Osteocyte (in vitro differentiated cells): Measurements from ENCODE around the gene IGSF21. TPM values are rescaled to one million over a fixed set of nuclear protein-coding genes. Genes with fewer than 3 reads are reported as not detected.

Experiments used
- DNase-seq: peaks from one replicate; pipeline ENCODE4 v3.0.0; 2021; ENCODE audit warnings: mixed read lengths; ENCODE audit not compliant: unreplicated experiment; ENCODE audit errors: extremely low spot score
- H3K27ac Mint-ChIP-seq: one replicate; pipeline ENCODE4 v1.8.0; 2021; ENCODE audit warnings: mild to moderate bottlenecking, mixed read lengths; ENCODE audit not compliant: unreplicated experiment
- H3K27me3 Mint-ChIP-seq: one replicate; pipeline ENCODE4 v1.8.0; 2021; ENCODE audit warnings: mixed read lengths; ENCODE audit not compliant: unreplicated experiment
- H3K36me3 Mint-ChIP-seq: one replicate; pipeline ENCODE4 v1.8.0; 2021; ENCODE audit warnings: mixed read lengths; ENCODE audit not compliant: unreplicated experiment
- H3K4me1 Mint-ChIP-seq: one replicate; pipeline ENCODE4 v1.8.0; 2021; ENCODE audit warnings: mixed read lengths; ENCODE audit not compliant: unreplicated experiment
- H3K4me3 Mint-ChIP-seq: one replicate; pipeline ENCODE4 v1.8.0; 2021; ENCODE audit warnings: mild to moderate bottlenecking, moderate library complexity, mixed read lengths; ENCODE audit not compliant: unreplicated experiment
- H3K9me3 Mint-ChIP-seq: one replicate; pipeline ENCODE4 v1.8.0; 2021; ENCODE audit warnings: mixed read lengths; ENCODE audit not compliant: unreplicated experiment
- CTCF ChIP-seq: fragments of 200-600 bp; sonication (generic); IDR thresholded peaks from 2 replicates; pipeline ENCODE4 v1.5.0; 2021; ENCODE audit warnings: antibody characterized with exemption, mild to moderate bottlenecking, moderate library complexity
- total RNA-seq: library from RNA; stranded (reverse); gene quantifications from 2 replicates; pipeline ENCODE4 v1.2.1, GENCODE V29; 2021

Gene IGSF21
- total RNA-seq, 1 donor from 2014 or later: not detected

GRCh38 chr1:18282851-18283600 is 175.4 kb downstream of the IGSF21 start:
- Mint-ChIP-seq H3K4me3 (no peak overlapping the region), H3K4me1 (no peaks in the 10 kb centered on the region), H3K27me3 (no peaks in the 10 kb centered on the region), H3K27ac (no peak overlapping the region), H3K9me3 (no peaks in the 10 kb centered on the region), H3K36me3 (no peaks in the 10 kb centered on the region)
- DNase-seq: no peak
- no peak for TF ChIP-seq CTCF

GRCh38 chr1:18283601-18284385 is 176.2 kb downstream of the IGSF21 start:
- Mint-ChIP-seq H3K36me3 (no peaks in the 10 kb centered on the region), H3K4me1 (no peaks in the 10 kb centered on the region), H3K27me3 (no peaks in the 10 kb centered on the region), H3K27ac (no peak overlapping the region), H3K9me3 (no peaks in the 10 kb centered on the region), H3K4me3 (no peak overlapping the region)
- DNase-seq: no peak
- no peak for TF ChIP-seq CTCF

- Mint-ChIP-seq H3K9me3 (no peaks in the 10 kb centered on the region), H3K4me3 (no peak overlapping the region), H3K36me3 (no peaks in the 10 kb centered on the region), H3K4me1 (no peaks in the 10 kb centered on the region), H3K27ac (no peak overlapping the region), H3K27me3 (no peaks in the 10 kb centered on the region)
- DNase-seq: no peak
- TF ChIP-seq CTCF: no peak
Measured at GRCh38 chr1:18284805-18285537, 177.4 kb downstream of the IGSF21 start.

GRCh38 chr1:18285538-18285924 is 177.9 kb downstream of the IGSF21 start:
- Mint-ChIP-seq H3K27ac (no peak overlapping the region), H3K4me3 (no peak overlapping the region), H3K36me3 (no peaks in the 10 kb centered on the region), H3K27me3 (no peaks in the 10 kb centered on the region), H3K4me1 (no peaks in the 10 kb centered on the region), H3K9me3 (no peaks in the 10 kb centered on the region)
- DNase-seq: no peak
- TF ChIP-seq CTCF: no peak

- Mint-ChIP-seq H3K36me3 (no peaks in the 10 kb centered on the region), H3K4me1 (no peaks in the 10 kb centered on the region), H3K27ac (no peak overlapping the region), H3K9me3 (no peaks in the 10 kb centered on the region), H3K4me3 (no peak overlapping the region), H3K27me3 (no peaks in the 10 kb centered on the region)
- no peak for DNase-seq
- no peak for TF ChIP-seq CTCF
Measured at GRCh38 chr1:18288722-18289121, 181.1 kb downstream of the IGSF21 start.
